Nephron progenitor cell (in vitro differentiated cells): ENCODE data around the gene UGT1A6.

Experiments
- DNase-seq: peaks from one replicate; pipeline ENCODE4 v3.0.0; 2021
- H3K27ac Mint-ChIP-seq: 2 replicates; pipeline ENCODE4 v1.8.0; 2021; ENCODE audit warnings: mild to moderate bottlenecking, moderate library complexity, mixed read lengths
- H3K27me3 Mint-ChIP-seq: 2 replicates; pipeline ENCODE4 v1.8.0; 2021; ENCODE audit warnings: mild to moderate bottlenecking, low read depth, mixed read lengths; ENCODE audit not compliant: poor library complexity
- H3K36me3 Mint-ChIP-seq: 2 replicates; pipeline ENCODE4 v1.8.0; 2021; ENCODE audit warnings: low read depth, mixed read lengths
- H3K4me1 Mint-ChIP-seq: 2 replicates; pipeline ENCODE4 v1.8.0; 2021; ENCODE audit warnings: mixed read lengths
- H3K4me3 Mint-ChIP-seq: 2 replicates; pipeline ENCODE4 v1.8.0; 2021; ENCODE audit warnings: mild to moderate bottlenecking, moderate library complexity, mixed read lengths
- H3K9me3 Mint-ChIP-seq: 2 replicates; pipeline ENCODE4 v1.8.0; 2021; ENCODE audit warnings: mild to moderate bottlenecking, moderate library complexity, mixed read lengths
- CTCF ChIP-seq: fragments of 200-600 bp; sonication (generic); IDR thresholded peaks from 2 replicates; pipeline ENCODE4 v1.5.0; 2021; ENCODE audit warnings: antibody characterized with exemption

Gene UGT1A6

GRCh38 chr2:233707940-233708644, 15.4 kb downstream of the UGT1A6 start:
- H3K9me3 Mint-ChIP-seq, result peaks cover 5% of the 10 kb centered on the region
- peaks cover 7% of the 10 kb centered on the region for H3K27me3 Mint-ChIP-seq
- no peak overlapping the region for H3K4me3 Mint-ChIP-seq
- DNase-seq, result no peak
- H3K4me1 Mint-ChIP-seq, result peaks cover 9% of the 10 kb centered on the region
- no peak overlapping the region for H3K27ac Mint-ChIP-seq
- TF ChIP-seq CTCF, result no peak
- H3K36me3 Mint-ChIP-seq, result no peaks in the 10 kb centered on the region

- Mint-ChIP-seq H3K27me3 (peaks cover 7% of the 10 kb centered on the region), H3K27ac (no peak overlapping the region), H3K36me3 (no peaks in the 10 kb centered on the region), H3K9me3 (peaks cover 4% of the 10 kb centered on the region), H3K4me1 (peaks cover 9% of the 10 kb centered on the region), H3K4me3 (no peak overlapping the region)
- TF ChIP-seq CTCF, result no peak
- no peak for DNase-seq
Measured at GRCh38 chr2:233708942-233709341, 16.3 kb downstream of the UGT1A6 start.

GRCh38 chr2:233711312-233712008, 18.8 kb downstream of the UGT1A6 start:
- Mint-ChIP-seq H3K4me1 (peaks cover 9% of the 10 kb centered on the region), H3K27ac (no peak overlapping the region), H3K27me3 (peaks cover 12% of the 10 kb centered on the region), H3K36me3 (no peaks in the 10 kb centered on the region), H3K9me3 (no peaks in the 10 kb centered on the region), H3K4me3 (no peak overlapping the region)
- peak; percentile 92 for DNase-seq
- TF ChIP-seq CTCF, result peak; percentile 88

- Mint-ChIP-seq H3K4me1 (peaks cover 9% of the 10 kb centered on the region), H3K27ac (no peak within 1 kb of the TSS), H3K4me3 (no peak within 1 kb of the TSS), H3K27me3 (peaks cover 23% of the 10 kb centered on the region), H3K36me3 (no peaks in the 10 kb centered on the region), H3K9me3 (no peaks in the 10 kb centered on the region)
- no peak for DNase-seq
- TF ChIP-seq CTCF, result no peak
Measured at GRCh38 chr2:233712611-233713261, 20.0 kb downstream of the UGT1A6 start, which contains the start of gene UGT1A5. UGT1A5 (plus strand) TSS chr2:233712907; CDS start chr2:233712992, 85 bp downstream.

- H3K4me1 Mint-ChIP-seq, result peaks cover 9% of the 10 kb centered on the region
- peaks cover 23% of the 10 kb centered on the region for H3K27me3 Mint-ChIP-seq
- H3K27ac Mint-ChIP-seq, result no peak overlapping the region
- no peaks in the 10 kb centered on the region for H3K36me3 Mint-ChIP-seq
- TF ChIP-seq CTCF, result no peak
- no peaks in the 10 kb centered on the region for H3K9me3 Mint-ChIP-seq
- H3K4me3 Mint-ChIP-seq, result no peak overlapping the region
- no peak for DNase-seq
Measured at GRCh38 chr2:233713262-233713615, 20.5 kb downstream of the UGT1A6 start.
